ENCODE measurements around the gene BMP5. TPM values are rescaled to one million over a fixed set of nuclear protein-coding genes. Genes with fewer than 3 reads are reported as not detected.

BMP5 gene
- total and polyA plus RNA-seq, 9 of the 15 experiments (the other 6 are each of a cell fraction or from before 2014, with no cell fraction given), result not detected

GRCh38 chr6:55877283-55877682 is 1.9 kb upstream of the BMP5 start:
- no peaks in the 10 kb centered on the region for H3K27me3 ChIP-seq (ENCODE audit: control insufficient read depth in 2 of 2, insufficient read depth in 2 of 2, low read length in 2 of 2)

More at GRCh38 chr6:55877283-55877682, 1.9 kb upstream of the BMP5 start:
- Histone ChIP-seq H4K20me1 (replicated peaks; ENCODE audit: control insufficient read depth, insufficient read depth, low read length) (no peaks in the 10 kb centered on the region), H3K9me3 (replicated peaks; ENCODE audit: control insufficient read depth, insufficient read depth, low read depth, low read length) (no peaks in the 10 kb centered on the region; the same call in 1 of the 2 replicates), H3K79me2 (ENCODE audit: control insufficient read depth, insufficient read depth, low read length) (no peaks in the 10 kb centered on the region), H2AFZ (ENCODE audit: low read depth, low read length) (no peak overlapping the region), H3K9ac (ENCODE audit: insufficient read depth in 1 of 2, low read depth in 2 of 2, low read length in 2 of 2) (no peak overlapping the region), H3K27ac (ENCODE audit: extremely low read depth, low read depth, low read length) (no peak overlapping the region), H3K4me1 (replicated peaks in 1 of 2; ENCODE audit: control insufficient read depth in 2 of 2, insufficient read depth in 2 of 2, low read length in 2 of 2) (no peaks in the 10 kb centered on the region), H3K4me3 (no peak overlapping the region), H3K36me3 (ENCODE audit: control insufficient read depth, insufficient read depth, low read length) (no peaks in the 10 kb centered on the region), H3K9me1 (ENCODE audit: control insufficient read depth, insufficient read depth, low read length) (no peaks in the 10 kb centered on the region), H3K4me2 (ENCODE audit: insufficient read depth, low read length) (no peak overlapping the region)
- FAIRE-seq, result no peak
- no peak for ATAC-seq
- in situ Hi-C loops (cut with MboI) (loop anchor here (25.0 kb wide), 1 partner anchor 710 kb away; no protein-coding TSS in a partner anchor), intact Hi-C loops (cut with micrococcal nuclease) (no loop called here)
- CTCF ChIA-PET (ENCODE audit: low intra/inter-chr PET ratio), result no interaction called here
- POLR2A ChIA-PET, result no interaction called here
- TF ChIP-seq ELF2 (CRISPR knock-in tag; IDR thresholded peaks at IDR 0.05) (no peak), SMARCE1 (IDR thresholded peaks at IDR 0.05) (no peak), BRF1 (IDR thresholded peaks at IDR 0.05; ENCODE audit: borderline replicate concordance, extremely low read depth, insufficient read length) (no peak), REST (IDR thresholded peaks at IDR 0.05; ENCODE audit: borderline replicate concordance) (no peak), REST (CRISPR knock-in tag; IDR thresholded peaks at IDR 0.05; ENCODE audit: low read depth) (no peak), NFRKB (IDR thresholded peaks at IDR 0.05; ENCODE audit: low read depth) (no peak), ZNF695 (CRISPR knock-in tag; IDR thresholded peaks at IDR 0.05) (no peak), NUFIP1 (IDR thresholded peaks at IDR 0.05; ENCODE audit: partially characterized antibody) (no peak), CAMTA2 (CRISPR knock-in tag; conservative IDR thresholded peaks at IDR 0.05) (no peak), ZNF24 (IDR thresholded peaks at IDR 0.05) (no peak), PTRF (tag; IDR thresholded peaks at IDR 0.05) (no peak), KAT2B (IDR thresholded peaks at IDR 0.05; ENCODE audit: low read depth, low read length) (no peak), BRCA1 (IDR thresholded peaks at IDR 0.05) (no peak), BRCA1 (CRISPR knock-in tag; IDR thresholded peaks at IDR 0.05) (no peak)
- BruUV-seq (replicated peaks), result no TSS peak
- no peak for DNase-seq (ENCODE audit: extremely low read depth in 1 of 4, low spot score in 3 of 4)
- 3% methylated on average over 3 of the region's 3 CpGs for WGBS (ENCODE audit: insufficient coverage, low coverage, missing lambda C conversion rate)

Data from K562 (cell line).